ENCODE data around the gene FAM118B.
A peak's percentile ranks its signal among the peaks of the same experiment; 100 is the strongest.
"Not testable (repeated sequence)": the region's sequence is repeated elsewhere in the genome, so short reads cannot be mapped to it uniquely, and the experiment has no call there.

The FAM118B gene

DNA sequence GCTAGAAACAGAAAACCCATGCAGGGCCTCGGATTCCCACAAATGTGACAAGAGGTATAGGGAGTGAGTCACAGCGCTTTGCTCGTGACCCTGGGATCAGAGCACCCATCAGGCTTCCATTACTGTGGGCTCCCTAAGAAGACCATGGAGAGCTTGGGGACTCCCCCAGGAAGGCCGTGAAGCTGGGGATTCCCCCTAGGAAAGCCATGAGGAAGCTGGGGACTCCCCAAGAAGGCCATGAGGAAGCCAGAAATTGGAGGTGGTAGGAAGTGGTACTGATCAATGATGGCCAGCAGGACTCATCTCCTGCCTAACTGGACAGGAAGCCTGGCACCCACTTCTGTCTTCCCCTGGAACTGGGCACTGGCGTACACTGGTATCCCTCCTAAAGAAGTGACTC is 82.1 kb downstream of the FAM118B start:
- no peak for DNase-seq (ENCODE audit: low spot score in 2 of 2)
- Mint-ChIP-seq H3K36me3 (ENCODE audit: insufficient read depth) (peaks cover 20% of the 10 kb centered on the region), H3K4me3 (no peak overlapping the region), H3K9me3 (no peaks in the 10 kb centered on the region), H3K27me3 (no peaks in the 10 kb centered on the region), H3K4me1 (peaks cover 9% of the 10 kb centered on the region), H3K27ac (ENCODE audit: low read depth) (no peak overlapping the region)
- no peak for ATAC-seq (replicated peaks; ENCODE audit: extremely low read depth, poor library complexity, severe bottlenecking)

DNA sequence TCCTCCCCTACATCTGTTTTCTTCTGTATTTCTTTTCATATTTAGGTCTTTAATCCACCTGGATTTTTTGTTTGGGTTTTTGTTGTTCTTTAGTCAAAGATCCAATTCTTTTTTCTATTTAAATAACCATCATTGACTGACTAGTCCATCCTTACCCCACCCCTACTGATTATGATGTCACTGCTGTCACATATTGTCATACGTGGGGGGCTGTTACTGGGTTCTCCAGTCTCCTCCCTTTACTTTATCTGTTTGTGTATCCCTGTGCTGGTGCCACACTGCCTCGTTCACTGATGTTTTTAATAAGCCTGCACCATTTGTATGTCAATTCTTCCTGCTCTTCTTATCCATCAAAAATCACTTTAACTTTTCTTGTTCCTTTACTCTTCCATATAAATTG is 85.4 kb downstream of the FAM118B start:
- peak overlapping the region; percentile 25 for H3K27ac Mint-ChIP-seq (ENCODE audit: low read depth)
- no peak for ATAC-seq (replicated peaks; ENCODE audit: extremely low read depth, poor library complexity, severe bottlenecking)

DNA sequence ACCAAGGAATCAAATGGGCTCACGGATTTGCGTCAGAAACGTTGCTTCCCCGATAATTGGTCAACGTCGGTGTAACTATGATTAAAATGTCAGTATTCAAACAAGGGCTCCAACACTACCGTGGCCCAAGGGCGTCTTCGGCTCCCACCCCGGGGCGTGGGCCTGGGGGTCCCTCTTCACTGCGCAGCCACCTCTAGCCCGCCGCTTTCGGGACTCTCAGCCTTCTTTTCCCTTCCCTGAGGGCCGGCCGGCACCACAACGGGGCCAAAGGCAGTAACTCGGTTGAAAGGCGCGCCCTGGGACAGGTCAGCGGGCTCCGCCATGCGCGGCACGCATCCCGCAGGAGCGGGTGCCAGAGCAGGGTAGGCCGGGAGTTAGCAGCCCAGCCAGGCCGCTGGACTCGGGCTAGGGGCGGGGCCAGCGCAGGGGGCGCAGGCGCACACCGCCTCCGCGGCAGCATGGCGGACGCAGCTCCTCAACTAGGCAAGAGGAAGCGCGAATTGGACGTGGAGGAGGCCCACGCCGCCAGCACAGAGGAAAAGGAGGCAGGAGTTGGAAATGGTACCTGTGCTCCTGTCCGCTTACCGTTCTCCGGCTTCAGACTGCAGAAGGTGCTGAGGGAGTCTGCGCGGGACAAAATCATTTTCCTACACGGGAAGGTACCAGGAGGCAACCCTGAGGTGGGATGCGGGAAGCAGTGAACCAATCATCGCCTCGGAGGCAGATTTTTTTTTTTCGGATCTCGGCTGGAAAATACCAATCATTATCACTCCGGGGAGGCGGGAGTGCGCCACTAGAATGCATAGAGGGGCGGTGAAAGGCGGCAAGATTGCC is 92.3 kb downstream of the FAM118B start, which contains the start of gene DCPS:
Gene DCPS (plus strand): TSS at position 438 of the 834 bp plus-strand sequence. CDS start 21 bp downstream, at position 459.
- Mint-ChIP-seq H3K27ac (ENCODE audit: low read depth) (peak within 1 kb of the TSS; percentile 98), H3K4me3 (peak within 1 kb of the TSS; percentile 98), H3K27me3 (no peaks in the 10 kb centered on the region), H3K36me3 (ENCODE audit: insufficient read depth) (peaks cover 15% of the 10 kb centered on the region), H3K9me3 (no peaks in the 10 kb centered on the region), H3K4me1 (peaks cover 31% of the 10 kb centered on the region)
- ATAC-seq (replicated peaks; ENCODE audit: extremely low read depth, poor library complexity, severe bottlenecking) (peak; percentile 96), DNase-seq (ENCODE audit: low spot score in 2 of 2) (peak; percentile 76 to 77)

More for the DNA sequence above, 85.4 kb downstream of the FAM118B start:
- H3K36me3 Mint-ChIP-seq (ENCODE audit: insufficient read depth), result peaks cover 18% of the 10 kb centered on the region
- peaks cover 9% of the 10 kb centered on the region for H3K4me1 Mint-ChIP-seq
- no peak for DNase-seq (ENCODE audit: low spot score in 2 of 2)
- H3K27me3 Mint-ChIP-seq, result no peaks in the 10 kb centered on the region
- no peak overlapping the region for H3K4me3 Mint-ChIP-seq
- no peaks in the 10 kb centered on the region for H3K9me3 Mint-ChIP-seq

DNA sequence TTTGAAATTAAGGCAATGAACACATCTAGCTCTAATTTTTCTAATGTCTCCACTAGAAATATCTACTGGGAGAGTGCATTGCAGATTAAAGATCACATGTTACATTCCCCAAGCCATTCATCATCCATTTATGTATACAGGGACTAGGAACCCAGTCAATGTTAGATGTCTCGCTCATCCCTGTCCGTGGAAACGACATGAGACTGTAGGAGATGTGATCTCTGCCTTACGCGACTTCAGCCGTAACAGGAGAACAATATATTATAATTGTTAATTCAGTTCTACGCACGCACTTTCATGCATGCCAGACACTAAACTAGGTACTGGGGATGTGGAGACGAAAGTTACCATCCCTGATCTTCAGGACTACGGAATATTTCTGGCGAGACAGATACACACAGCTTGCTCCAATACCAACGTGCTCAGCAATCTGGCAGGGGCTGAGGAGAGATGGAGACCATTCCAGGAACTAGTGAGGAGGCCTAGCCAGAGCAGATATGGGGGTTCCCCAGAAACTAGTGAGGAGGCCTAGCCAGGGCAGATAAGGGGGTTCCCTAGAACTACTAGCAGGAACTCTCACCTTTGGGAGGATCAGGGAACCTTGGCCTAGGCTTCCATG is 93.0 kb downstream of the FAM118B start:
- Mint-ChIP-seq H3K9me3 (no peaks in the 10 kb centered on the region), H3K4me1 (peaks cover 31% of the 10 kb centered on the region), H3K4me3 (peak overlapping the region; percentile 98), H3K36me3 (ENCODE audit: insufficient read depth) (peaks cover 14% of the 10 kb centered on the region), H3K27me3 (no peaks in the 10 kb centered on the region), H3K27ac (ENCODE audit: low read depth) (peak overlapping the region; percentile 98)
- ATAC-seq (replicated peaks; ENCODE audit: extremely low read depth, poor library complexity, severe bottlenecking), result peak; percentile 12
- no peak for DNase-seq (ENCODE audit: low spot score in 2 of 2)

DNA sequence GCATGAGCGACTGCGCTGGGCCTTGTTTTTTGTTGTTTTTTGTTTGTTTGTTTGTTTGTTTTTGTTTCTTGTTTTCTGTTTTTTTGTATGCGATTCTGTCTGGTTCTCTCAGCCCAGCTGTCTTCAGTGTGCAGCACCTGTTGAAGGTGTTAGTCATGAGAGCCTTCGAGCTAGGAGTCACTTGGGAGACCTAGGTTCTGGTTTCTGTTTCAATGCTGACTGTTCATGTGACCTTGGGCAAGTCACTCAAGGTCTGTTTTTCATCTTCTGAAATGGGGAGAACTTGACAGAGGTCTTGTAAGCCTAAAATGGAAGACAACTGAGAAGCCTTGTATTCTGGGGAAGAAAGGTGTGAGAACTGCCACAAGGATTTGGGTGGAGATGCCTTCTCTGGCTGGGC is 94.1 kb downstream of the FAM118B start:
- H3K36me3 Mint-ChIP-seq (ENCODE audit: insufficient read depth), result peaks cover 19% of the 10 kb centered on the region
- peak overlapping the region; percentile 98 for H3K27ac Mint-ChIP-seq (ENCODE audit: low read depth)
- peak overlapping the region; percentile 98 for H3K4me3 Mint-ChIP-seq
- H3K9me3 Mint-ChIP-seq, result no peaks in the 10 kb centered on the region
- H3K4me1 Mint-ChIP-seq, result peaks cover 41% of the 10 kb centered on the region
- ATAC-seq (replicated peaks; ENCODE audit: extremely low read depth, poor library complexity, severe bottlenecking) (no peak), DNase-seq (ENCODE audit: low spot score in 2 of 2) (no peak)
- H3K27me3 Mint-ChIP-seq, result no peaks in the 10 kb centered on the region

DNA sequence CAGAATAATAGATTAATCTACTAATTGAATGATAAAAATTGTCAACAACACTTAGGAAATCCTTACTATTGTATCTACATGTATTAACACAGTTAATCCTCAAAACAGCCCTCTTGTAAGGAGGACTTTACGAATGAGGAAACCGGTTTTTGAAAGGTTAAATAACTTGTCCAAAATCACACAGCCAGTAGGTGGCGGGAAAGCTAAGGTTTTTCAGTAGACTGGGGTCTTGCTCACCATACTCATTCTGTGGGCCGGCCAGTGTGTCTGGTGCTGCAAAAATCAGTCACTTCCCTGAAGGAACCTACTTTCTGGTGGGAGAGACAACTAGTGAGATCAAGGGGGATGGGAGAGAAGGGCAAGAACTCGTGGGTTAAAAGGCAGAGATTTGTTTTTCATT is 96.1 kb downstream of the FAM118B start:
- H3K36me3 Mint-ChIP-seq (ENCODE audit: insufficient read depth), result peaks cover 20% of the 10 kb centered on the region
- DNase-seq (ENCODE audit: low spot score in 2 of 2), result no peak
- no peaks in the 10 kb centered on the region for H3K27me3 Mint-ChIP-seq
- H3K4me3 Mint-ChIP-seq, result no peak overlapping the region
- peak overlapping the region; percentile 39 for H3K27ac Mint-ChIP-seq (ENCODE audit: low read depth)
- ATAC-seq (replicated peaks; ENCODE audit: extremely low read depth, poor library complexity, severe bottlenecking), result no peak
- H3K4me1 Mint-ChIP-seq, result peaks cover 51% of the 10 kb centered on the region
- H3K9me3 Mint-ChIP-seq, result no peaks in the 10 kb centered on the region

DNA sequence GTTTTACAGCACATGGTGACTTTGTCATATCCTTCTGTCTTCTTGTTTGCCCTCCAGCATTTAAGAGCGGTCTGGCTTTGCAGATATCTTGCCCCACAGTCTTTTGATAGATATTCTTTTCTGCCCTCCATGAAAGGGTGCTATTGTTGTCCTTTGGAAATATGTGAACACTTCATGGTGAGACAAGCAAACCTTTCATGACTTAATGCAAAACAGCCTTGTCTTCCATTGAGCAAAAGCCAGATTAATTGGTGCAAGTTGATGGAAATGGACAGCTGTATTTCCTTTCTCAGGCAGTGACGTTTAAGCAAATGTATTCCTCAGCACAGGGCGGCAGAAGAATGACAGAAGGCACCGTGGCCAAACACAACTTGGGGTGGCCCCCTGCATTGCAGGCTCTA is 96.7 kb downstream of the FAM118B start:
- no peak for ATAC-seq (replicated peaks; ENCODE audit: extremely low read depth, poor library complexity, severe bottlenecking)
- H3K4me3 Mint-ChIP-seq, result no peak overlapping the region

DNA sequence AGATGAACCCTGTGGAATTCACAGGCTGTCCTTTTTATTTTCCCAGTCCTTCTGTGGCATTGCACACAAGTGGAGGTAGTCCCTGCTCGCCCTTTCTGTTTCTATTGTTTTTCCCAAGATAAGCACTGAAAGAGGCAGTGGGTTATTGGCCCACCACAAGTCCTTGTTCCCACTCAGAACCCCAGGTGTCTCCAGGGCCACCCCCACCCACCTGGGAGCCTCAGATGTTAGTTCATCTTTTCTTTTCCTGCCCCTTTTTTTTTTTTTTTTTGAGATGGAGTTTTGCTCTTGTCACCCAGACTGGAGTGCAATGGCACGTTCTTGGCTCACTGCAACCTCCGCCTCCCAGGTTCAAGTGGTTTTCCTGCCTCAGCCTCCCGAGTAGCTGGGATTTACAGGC is 97.2 kb downstream of the FAM118B start:
- Mint-ChIP-seq H3K27ac (ENCODE audit: low read depth) (peak overlapping the region; percentile 41), H3K4me1 (peaks cover 59% of the 10 kb centered on the region), H3K36me3 (ENCODE audit: insufficient read depth) (peaks cover 20% of the 10 kb centered on the region)
- H3K27me3 Mint-ChIP-seq; DNase-seq (ENCODE audit: low spot score in 2 of 2); H3K4me3 Mint-ChIP-seq; ATAC-seq (replicated peaks; ENCODE audit: extremely low read depth, poor library complexity, severe bottlenecking); H3K9me3 Mint-ChIP-seq: not testable (repeated sequence)

More for the DNA sequence above, 96.7 kb downstream of the FAM118B start:
- no peak for DNase-seq (ENCODE audit: low spot score in 2 of 2)
- no peaks in the 10 kb centered on the region for H3K9me3 Mint-ChIP-seq
- peak overlapping the region; percentile 39 for H3K27ac Mint-ChIP-seq (ENCODE audit: low read depth)
- peaks cover 20% of the 10 kb centered on the region for H3K36me3 Mint-ChIP-seq (ENCODE audit: insufficient read depth)
- peaks cover 56% of the 10 kb centered on the region for H3K4me1 Mint-ChIP-seq
- H3K27me3 Mint-ChIP-seq, result no peaks in the 10 kb centered on the region

DNA sequence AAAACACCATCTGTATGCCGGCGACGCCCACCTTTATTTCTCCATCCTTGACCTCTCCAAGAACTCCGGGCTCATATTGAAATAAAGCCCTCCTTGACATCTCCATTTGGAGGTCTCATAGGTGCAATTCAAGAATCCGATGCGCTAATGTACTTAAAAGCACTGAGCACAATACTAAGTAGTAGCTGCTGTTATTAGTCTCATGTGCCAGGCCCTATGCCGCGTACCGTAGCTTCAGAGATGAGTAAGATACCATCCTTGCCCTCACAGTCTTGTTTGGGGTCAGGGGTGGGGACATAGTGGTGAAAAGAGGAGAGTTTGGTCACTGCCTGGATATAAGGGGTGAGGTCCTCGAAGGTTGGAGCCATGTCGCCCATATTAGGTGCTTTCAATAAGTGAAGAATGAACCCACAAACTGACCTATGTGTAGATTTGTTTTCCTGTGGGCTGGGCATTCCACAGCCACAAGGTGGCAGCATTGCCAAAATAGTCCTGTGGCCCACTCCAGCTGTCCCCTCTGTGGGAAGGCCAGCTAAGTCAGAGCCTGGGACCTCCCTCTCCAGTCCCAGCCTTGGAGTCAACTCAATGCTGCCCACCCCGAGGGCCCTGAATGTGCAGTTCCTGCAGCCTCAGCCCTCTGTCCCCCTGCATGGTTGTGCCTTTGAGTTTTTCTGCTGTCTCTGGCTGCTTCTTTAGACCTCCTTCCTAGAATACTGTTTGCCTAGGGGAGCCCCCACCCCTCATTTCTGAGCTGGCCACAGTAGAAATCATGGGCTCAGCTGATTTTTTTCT is 98.8 kb downstream of the FAM118B start:
- Mint-ChIP-seq H3K4me3 (no peak overlapping the region), H3K36me3 (ENCODE audit: insufficient read depth) (peaks cover 21% of the 10 kb centered on the region), H3K4me1 (peaks cover 47% of the 10 kb centered on the region), H3K9me3 (no peaks in the 10 kb centered on the region), H3K27me3 (no peaks in the 10 kb centered on the region), H3K27ac (ENCODE audit: low read depth) (peak overlapping the region; percentile 27)
- ATAC-seq (replicated peaks; ENCODE audit: extremely low read depth, poor library complexity, severe bottlenecking) (peak; percentile 66), DNase-seq (ENCODE audit: low spot score in 2 of 2) (peak in 1 of 2 donors; percentile 36)

DNA sequence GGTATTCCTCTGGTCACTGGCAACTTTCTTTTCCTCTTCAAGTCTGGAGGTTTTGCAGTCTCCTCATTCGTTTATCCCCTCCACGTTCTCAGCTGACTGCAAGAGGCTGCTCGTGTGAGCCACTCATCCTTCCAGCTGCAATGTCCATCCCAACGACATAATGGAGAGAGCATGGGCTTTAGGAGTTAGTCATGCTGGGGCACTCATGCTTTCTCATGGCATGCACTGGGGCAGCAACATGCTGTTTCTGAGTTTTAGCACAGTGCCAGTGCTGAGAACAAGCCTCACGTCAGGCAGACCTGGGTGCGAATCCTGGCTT is 99.4 kb downstream of the FAM118B start:
- Mint-ChIP-seq H3K27ac (ENCODE audit: low read depth) (peak overlapping the region; percentile 27), H3K4me3 (no peak overlapping the region), H3K4me1 (peaks cover 42% of the 10 kb centered on the region), H3K36me3 (ENCODE audit: insufficient read depth) (peaks cover 22% of the 10 kb centered on the region), H3K27me3 (no peaks in the 10 kb centered on the region), H3K9me3 (no peaks in the 10 kb centered on the region)
- ATAC-seq (replicated peaks; ENCODE audit: extremely low read depth, poor library complexity, severe bottlenecking) (no peak), DNase-seq (ENCODE audit: low spot score in 2 of 2) (no peak)

DNA sequence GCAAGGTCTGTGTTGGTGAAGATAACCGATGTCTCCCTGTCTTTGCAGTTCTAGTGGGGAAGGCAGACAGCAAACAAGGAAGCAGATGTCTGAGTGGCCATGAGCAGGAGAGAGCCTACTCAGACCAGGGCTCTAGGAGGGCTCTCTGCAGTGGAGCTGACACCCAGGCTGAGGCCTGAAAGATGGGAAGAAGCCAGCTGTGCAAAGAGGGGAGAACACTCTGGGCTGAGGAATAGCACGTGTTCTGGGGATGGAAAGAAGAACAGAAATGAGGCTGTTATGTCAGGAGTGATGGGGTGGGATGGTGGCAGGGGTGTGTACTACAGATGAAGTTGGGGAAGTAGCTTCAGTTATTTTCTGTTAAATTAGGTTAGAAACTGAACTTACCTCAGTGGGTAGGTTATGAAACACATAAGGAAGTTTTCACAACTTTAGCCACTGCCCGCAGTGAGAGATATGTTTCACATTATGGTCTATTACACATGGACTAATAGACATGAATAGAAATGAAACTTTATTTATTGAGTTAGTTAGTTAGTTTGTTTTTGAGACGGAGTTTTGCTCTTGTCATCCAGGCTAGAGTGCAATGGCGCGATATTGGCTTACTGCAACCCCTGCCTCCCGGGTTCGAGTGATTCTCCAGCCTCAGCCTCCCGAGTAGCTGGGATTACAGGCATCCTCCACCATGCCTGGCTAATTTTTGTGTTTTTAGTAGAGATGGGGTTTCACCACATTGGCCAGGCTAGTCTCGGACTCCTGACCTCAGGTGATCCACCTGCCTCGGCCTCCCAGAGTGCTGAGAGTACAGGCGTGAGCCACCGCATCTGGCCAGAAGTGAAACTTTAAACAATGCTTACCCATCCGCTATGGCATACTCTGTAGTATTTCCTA is 100.1 kb downstream of the FAM118B start:
- no peaks in the 10 kb centered on the region for H3K27me3 Mint-ChIP-seq
- H3K4me1 Mint-ChIP-seq, result peaks cover 44% of the 10 kb centered on the region
- H3K9me3 Mint-ChIP-seq, result no peaks in the 10 kb centered on the region
- no peak for ATAC-seq (replicated peaks; ENCODE audit: extremely low read depth, poor library complexity, severe bottlenecking)
- no peak overlapping the region for H3K4me3 Mint-ChIP-seq
- DNase-seq (ENCODE audit: low spot score in 2 of 2), result no peak
- peaks cover 24% of the 10 kb centered on the region for H3K36me3 Mint-ChIP-seq (ENCODE audit: insufficient read depth)
- peak overlapping the region; percentile 27 for H3K27ac Mint-ChIP-seq (ENCODE audit: low read depth)

Data from central memory CD8-positive, alpha-beta T cell (primary cell).